T-helper 2 cell treated with Interferon-gamma antibody and Interleukin-4, amounts not matched to agents 5 μg/mL and 100 μg/mL, for 36 hours (primary cell): Measurements from ENCODE around the gene RNF213.

Experiments
- DNase-seq: peaks from one replicate; pipeline ENCODE4 v3.0.0; 2021; ENCODE audit warnings: low spot score
- H3K27ac Mint-ChIP-seq: one replicate; pipeline ENCODE4 v1.8.0; 2021; ENCODE audit warnings: mild to moderate bottlenecking, mixed read lengths
- H3K27me3 Mint-ChIP-seq: one replicate; pipeline ENCODE4 v1.8.0; 2021; ENCODE audit warnings: low read depth, mixed read lengths
- H3K36me3 Mint-ChIP-seq: one replicate; pipeline ENCODE4 v1.8.0; 2021; ENCODE audit warnings: low read depth, mixed read lengths
- H3K4me1 Mint-ChIP-seq: one replicate; pipeline ENCODE4 v1.8.0; 2021; ENCODE audit warnings: low read depth, mixed read lengths
- H3K4me3 Mint-ChIP-seq: one replicate; pipeline ENCODE4 v1.8.0; 2022; ENCODE audit warnings: mild to moderate bottlenecking, moderate library complexity, mixed read lengths
- H3K9me3 Mint-ChIP-seq: one replicate; pipeline ENCODE4 v1.8.0; 2021; ENCODE audit warnings: mixed read lengths

The RNF213 gene

DNA sequence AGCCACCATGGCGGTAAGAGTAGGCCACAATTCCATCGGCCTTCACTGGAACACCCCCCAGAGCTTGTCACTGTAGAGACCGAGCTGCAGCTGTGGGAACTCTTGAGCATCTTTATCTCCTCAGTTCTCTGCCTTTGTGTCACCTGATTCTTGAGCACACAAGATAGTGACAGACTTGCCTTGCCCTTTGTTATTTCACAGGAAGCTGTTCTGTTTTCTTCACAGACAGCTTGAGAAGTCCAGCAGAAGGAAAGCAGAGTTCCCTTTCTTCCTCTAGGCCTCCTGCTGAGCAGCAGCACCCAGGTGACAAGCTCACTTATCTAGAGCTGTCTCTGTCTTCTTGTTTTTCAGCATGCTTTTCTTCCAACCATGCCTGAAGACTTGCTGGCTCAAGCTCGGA, 115.9 kb downstream of the RNF213 start:
- Mint-ChIP-seq H3K4me3 (no peak overlapping the region), H3K36me3 (peaks cover 86% of the 10 kb centered on the region), H3K9me3 (no peaks in the 10 kb centered on the region), H3K4me1 (peaks cover 1% of the 10 kb centered on the region), H3K27me3 (no peaks in the 10 kb centered on the region), H3K27ac (no peak overlapping the region)
- DNase-seq = no peak

DNA sequence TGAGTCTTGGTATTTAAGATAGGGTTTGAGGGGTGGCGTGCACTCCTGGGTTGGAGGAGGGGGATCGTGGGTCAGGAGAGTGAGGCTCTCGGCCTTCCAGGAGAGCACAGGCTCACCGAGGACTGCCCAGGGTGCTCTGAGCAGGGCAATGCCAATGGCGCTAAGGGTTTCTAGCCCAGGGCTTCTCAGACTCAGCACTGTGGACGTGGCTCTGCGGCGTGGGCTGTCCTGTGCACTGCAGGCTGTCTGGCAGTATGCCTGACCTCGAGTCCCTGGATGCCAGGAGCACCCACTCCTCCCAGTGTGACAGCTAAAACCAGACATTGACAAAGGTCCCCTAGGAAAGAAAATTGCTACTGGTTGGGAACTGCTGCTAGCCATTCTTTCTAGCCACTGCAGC, 117.1 kb downstream of the RNF213 start:
- DNase-seq = no peak
- Mint-ChIP-seq H3K27ac (no peak overlapping the region), H3K27me3 (no peaks in the 10 kb centered on the region), H3K4me3 (no peak overlapping the region), H3K9me3 (no peaks in the 10 kb centered on the region), H3K36me3 (peaks cover 83% of the 10 kb centered on the region), H3K4me1 (peaks cover 3% of the 10 kb centered on the region)

DNA sequence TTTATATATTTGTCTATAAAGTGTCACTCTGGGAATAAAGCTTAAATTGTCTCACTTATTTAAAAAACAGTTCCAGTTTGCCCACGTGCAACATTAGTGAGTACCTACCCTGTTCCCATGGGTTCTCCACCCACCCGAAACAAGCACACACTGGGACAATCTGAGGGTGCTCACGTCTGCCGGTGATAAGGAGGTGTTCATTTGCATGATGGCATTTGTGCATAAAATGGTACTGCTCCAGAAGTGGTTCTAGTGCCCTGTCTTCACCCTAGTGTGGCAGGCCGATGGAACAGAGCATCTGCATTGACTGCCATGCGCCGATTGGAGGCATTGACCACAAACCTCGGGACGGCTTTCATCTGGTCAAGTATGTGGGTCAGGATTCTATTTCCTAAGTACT, 118.7 kb downstream of the RNF213 start:
- no peak for DNase-seq
- peaks cover 11% of the 10 kb centered on the region for H3K4me1 Mint-ChIP-seq
- H3K27ac Mint-ChIP-seq = no peak overlapping the region
- no peaks in the 10 kb centered on the region for H3K9me3 Mint-ChIP-seq
- H3K4me3 Mint-ChIP-seq = no peak overlapping the region
- no peaks in the 10 kb centered on the region for H3K27me3 Mint-ChIP-seq
- peaks cover 89% of the 10 kb centered on the region for H3K36me3 Mint-ChIP-seq

GRCh38 chr17:80380068-80380467, 119.4 kb downstream of the RNF213 start:
- Mint-ChIP-seq H3K9me3 (no peaks in the 10 kb centered on the region), H3K27me3 (no peaks in the 10 kb centered on the region), H3K27ac (no peak overlapping the region), H3K4me3 (no peak overlapping the region), H3K4me1 (peaks cover 11% of the 10 kb centered on the region), H3K36me3 (peaks cover 90% of the 10 kb centered on the region)
- DNase-seq = no peak

DNA sequence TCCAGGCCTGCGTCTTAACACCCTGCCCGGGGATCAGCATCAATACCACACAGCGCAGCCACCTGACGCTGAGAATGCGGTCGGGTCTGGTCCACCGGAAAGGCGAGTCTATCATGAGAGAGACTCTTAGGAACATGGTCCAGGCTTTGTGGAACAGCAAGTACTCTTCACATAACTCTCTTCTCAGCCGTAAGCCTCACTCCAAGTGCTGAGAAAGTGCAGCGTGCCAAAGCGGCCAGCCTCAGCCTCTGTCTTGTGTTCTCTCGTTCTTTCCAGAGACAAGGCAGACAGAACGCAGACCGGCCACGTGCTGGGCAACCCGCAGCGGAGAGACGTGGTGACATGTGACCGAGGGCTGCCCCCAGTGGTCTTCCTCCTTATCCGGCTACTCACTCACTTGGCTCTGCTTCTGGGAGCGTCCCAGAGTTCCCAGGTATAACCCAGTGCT, 119.9 kb downstream of the RNF213 start:
- Mint-ChIP-seq H3K4me3 (no peak overlapping the region), H3K36me3 (peaks cover 92% of the 10 kb centered on the region), H3K9me3 (no peaks in the 10 kb centered on the region), H3K27ac (no peak overlapping the region), H3K4me1 (peaks cover 11% of the 10 kb centered on the region), H3K27me3 (no peaks in the 10 kb centered on the region)
- no peak for DNase-seq

- Mint-ChIP-seq H3K4me3 (no peak overlapping the region), H3K27me3 (no peaks in the 10 kb centered on the region), H3K27ac (no peak overlapping the region), H3K36me3 (peaks cover 91% of the 10 kb centered on the region), H3K9me3 (no peaks in the 10 kb centered on the region), H3K4me1 (peaks cover 11% of the 10 kb centered on the region)
- DNase-seq = no peak
Observed at GRCh38 chr17:80381416-80381923, 120.8 kb downstream of the RNF213 start.

- Mint-ChIP-seq H3K27ac (no peak overlapping the region), H3K4me3 (no peak overlapping the region), H3K9me3 (no peaks in the 10 kb centered on the region), H3K4me1 (peaks cover 11% of the 10 kb centered on the region), H3K27me3 (no peaks in the 10 kb centered on the region), H3K36me3 (peaks cover 89% of the 10 kb centered on the region)
- DNase-seq = no peak
Observed at GRCh38 chr17:80382446-80382845, 121.8 kb downstream of the RNF213 start.

GRCh38 chr17:80382956-80383355, 122.3 kb downstream of the RNF213 start:
- peaks cover 87% of the 10 kb centered on the region for H3K36me3 Mint-ChIP-seq

GRCh38 chr17:80384078-80384960, 123.7 kb downstream of the RNF213 start:
- Mint-ChIP-seq H3K36me3 (peaks cover 89% of the 10 kb centered on the region), H3K9me3 (no peaks in the 10 kb centered on the region), H3K27me3 (no peaks in the 10 kb centered on the region), H3K27ac (peak overlapping the region; percentile 68), H3K4me3 (no peak overlapping the region), H3K4me1 (peaks cover 11% of the 10 kb centered on the region)
- no peak for DNase-seq

More at GRCh38 chr17:80382956-80383355, 122.3 kb downstream of the RNF213 start:
- Mint-ChIP-seq H3K27ac (peak overlapping the region; percentile 52), H3K27me3 (no peaks in the 10 kb centered on the region), H3K4me3 (no peak overlapping the region), H3K4me1 (peaks cover 11% of the 10 kb centered on the region), H3K9me3 (no peaks in the 10 kb centered on the region)
- no peak for DNase-seq

- Mint-ChIP-seq H3K4me1 (peaks cover 11% of the 10 kb centered on the region), H3K9me3 (no peaks in the 10 kb centered on the region), H3K36me3 (peaks cover 87% of the 10 kb centered on the region), H3K27ac (no peak overlapping the region), H3K27me3 (no peaks in the 10 kb centered on the region), H3K4me3 (no peak overlapping the region)
- no peak for DNase-seq
Observed at GRCh38 chr17:80385046-80385445, 124.4 kb downstream of the RNF213 start.

GRCh38 chr17:80386341-80386740, 125.7 kb downstream of the RNF213 start:
- no peaks in the 10 kb centered on the region for H3K9me3 Mint-ChIP-seq
- no peak overlapping the region for H3K4me3 Mint-ChIP-seq
- H3K36me3 Mint-ChIP-seq = peaks cover 83% of the 10 kb centered on the region
- no peak for DNase-seq
- peaks cover 11% of the 10 kb centered on the region for H3K4me1 Mint-ChIP-seq
- no peaks in the 10 kb centered on the region for H3K27me3 Mint-ChIP-seq
- no peak overlapping the region for H3K27ac Mint-ChIP-seq

DNA sequence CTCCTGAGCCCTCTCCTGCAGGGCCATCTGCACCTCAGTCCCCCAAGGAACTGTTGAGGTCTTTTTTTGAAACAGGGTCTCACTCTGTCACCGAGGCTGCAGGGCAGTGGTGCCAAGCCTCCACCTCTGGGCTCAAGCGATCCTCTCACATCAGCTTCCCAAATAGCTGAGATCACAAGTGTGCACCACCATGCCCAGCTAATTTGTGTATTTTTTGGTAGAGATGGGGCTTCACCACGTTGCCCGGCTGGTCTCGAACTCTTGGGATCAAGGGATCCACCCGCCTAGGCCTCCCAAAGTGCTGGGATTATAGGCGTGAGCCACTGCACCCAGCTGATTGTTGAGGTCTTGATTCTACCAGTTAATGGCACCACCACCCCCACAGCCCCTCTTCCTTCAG, 126.4 kb downstream of the RNF213 start:
- H3K27me3 Mint-ChIP-seq = no peaks in the 10 kb centered on the region
- H3K9me3 Mint-ChIP-seq = no peaks in the 10 kb centered on the region
- no peak for DNase-seq
- H3K36me3 Mint-ChIP-seq = peaks cover 82% of the 10 kb centered on the region
- no peak overlapping the region for H3K4me3 Mint-ChIP-seq
- H3K27ac Mint-ChIP-seq = no peak overlapping the region
- H3K4me1 Mint-ChIP-seq = peaks cover 11% of the 10 kb centered on the region

DNA sequence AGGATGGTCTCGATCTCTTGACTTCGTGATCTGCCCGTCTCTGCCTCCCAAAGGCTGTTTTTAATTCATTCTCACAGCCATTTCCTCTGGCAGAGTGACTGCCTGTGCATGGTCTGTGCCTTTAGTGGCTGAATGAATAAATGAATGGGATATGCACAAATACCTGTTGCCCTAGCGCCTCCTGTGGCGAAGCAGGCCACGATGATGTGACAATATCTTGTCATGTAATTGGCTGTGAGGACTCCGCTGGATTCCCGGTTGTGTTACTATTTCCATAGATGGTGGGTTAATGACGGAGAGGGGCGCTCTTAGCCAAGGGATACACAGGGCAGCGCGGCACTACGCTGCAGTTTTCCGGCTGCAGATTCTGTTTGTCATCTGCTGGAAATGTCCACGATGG, 127.5 kb downstream of the RNF213 start:
- no peaks in the 10 kb centered on the region for H3K9me3 Mint-ChIP-seq
- H3K27ac Mint-ChIP-seq = no peak overlapping the region
- H3K4me1 Mint-ChIP-seq = peaks cover 8% of the 10 kb centered on the region
- H3K4me3 Mint-ChIP-seq = no peak overlapping the region
- no peaks in the 10 kb centered on the region for H3K27me3 Mint-ChIP-seq
- H3K36me3 Mint-ChIP-seq = peaks cover 79% of the 10 kb centered on the region
- no peak for DNase-seq

GRCh38 chr17:80388601-80389000, 127.9 kb downstream of the RNF213 start:
- Mint-ChIP-seq H3K27me3 (no peaks in the 10 kb centered on the region), H3K4me1 (peaks cover 4% of the 10 kb centered on the region), H3K9me3 (no peaks in the 10 kb centered on the region), H3K27ac (no peak overlapping the region), H3K36me3 (peaks cover 79% of the 10 kb centered on the region), H3K4me3 (no peak overlapping the region)
- DNase-seq = no peak
